HG03439 (cell line): ENCODE results near the gene LINC00305.

ENCODE experiments used
- ATAC-seq: cut with Tn5 transposase; IDR thresholded peaks from one replicate; pipeline ENCODE4 v1.9.1; 2021; ENCODE audit warnings: mild to moderate bottlenecking, moderate library complexity; ENCODE audit not compliant: unreplicated experiment

The LINC00305 gene

GRCh38 chr18:64037812-64038414, 111.0 kb downstream of the LINC00305 start:
- ATAC-seq: no peak

GRCh38 chr18:64032312-64032711, 116.6 kb downstream of the LINC00305 start:
- no peak for ATAC-seq

- no peak for ATAC-seq
Measured at GRCh38 chr18:64031411-64031810, 117.5 kb downstream of the LINC00305 start.
